ENCODE data around the gene HSPA12B. TPM values are rescaled to one million over a fixed set of nuclear protein-coding genes. Genes with fewer than 3 reads are reported as not detected.

The HSPA12B gene
- total and polyA plus RNA-seq, 2 of the 13 experiments (the other 11 are each of a cell fraction or from before 2014, with no cell fraction given): 0.01 TPM; not detected in 1

DNA sequence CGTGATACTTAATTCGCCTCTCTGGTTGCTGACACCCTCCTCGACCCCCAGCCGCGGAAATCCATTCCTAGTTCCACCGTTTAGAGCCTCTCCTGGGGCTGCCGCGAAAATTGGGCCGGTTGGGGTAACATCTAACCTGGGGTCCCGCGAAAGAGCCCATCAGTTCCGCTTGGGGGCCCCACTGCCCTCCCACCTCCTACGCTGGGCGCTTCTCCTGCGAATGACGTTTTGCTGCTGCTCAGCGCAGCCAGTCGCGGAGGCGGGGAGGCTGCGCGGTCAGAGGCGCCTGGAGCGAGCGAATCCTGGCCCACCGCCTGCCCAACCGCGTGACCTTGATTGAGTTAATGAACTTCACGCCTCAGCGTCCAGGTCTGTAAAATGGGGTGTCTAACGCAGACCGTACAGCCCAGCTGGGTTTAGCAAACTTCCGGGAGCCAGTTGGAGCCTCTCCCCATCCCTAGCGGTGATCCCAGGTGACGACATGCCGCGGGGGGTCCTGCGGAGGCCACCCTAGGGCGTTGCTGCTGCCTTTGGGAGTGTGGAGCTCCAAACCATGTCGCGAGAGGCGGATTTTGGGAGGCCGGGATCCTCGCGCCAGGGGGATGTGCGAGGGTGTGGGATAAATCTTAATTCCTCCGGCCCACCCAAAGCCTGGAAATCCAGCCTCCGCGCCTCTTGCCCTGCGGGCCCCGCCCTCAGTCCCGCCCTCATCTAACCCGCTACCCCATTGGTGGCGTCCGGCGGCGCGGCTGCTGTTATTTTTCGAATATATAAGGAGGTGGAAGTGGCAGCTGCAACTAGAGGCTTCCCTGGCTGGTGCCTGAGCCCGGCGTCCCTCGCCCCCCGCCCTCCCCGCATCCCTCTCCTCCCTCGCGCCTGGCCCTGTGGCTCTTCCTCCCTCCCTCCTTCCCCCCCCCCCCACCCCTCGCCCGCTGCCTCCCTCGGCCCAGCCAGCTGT, 63.3 kb downstream of the HSPA12B start, which contains the start of gene CDC25B (continued):
- TF ChIP-seq, protein P1, sequence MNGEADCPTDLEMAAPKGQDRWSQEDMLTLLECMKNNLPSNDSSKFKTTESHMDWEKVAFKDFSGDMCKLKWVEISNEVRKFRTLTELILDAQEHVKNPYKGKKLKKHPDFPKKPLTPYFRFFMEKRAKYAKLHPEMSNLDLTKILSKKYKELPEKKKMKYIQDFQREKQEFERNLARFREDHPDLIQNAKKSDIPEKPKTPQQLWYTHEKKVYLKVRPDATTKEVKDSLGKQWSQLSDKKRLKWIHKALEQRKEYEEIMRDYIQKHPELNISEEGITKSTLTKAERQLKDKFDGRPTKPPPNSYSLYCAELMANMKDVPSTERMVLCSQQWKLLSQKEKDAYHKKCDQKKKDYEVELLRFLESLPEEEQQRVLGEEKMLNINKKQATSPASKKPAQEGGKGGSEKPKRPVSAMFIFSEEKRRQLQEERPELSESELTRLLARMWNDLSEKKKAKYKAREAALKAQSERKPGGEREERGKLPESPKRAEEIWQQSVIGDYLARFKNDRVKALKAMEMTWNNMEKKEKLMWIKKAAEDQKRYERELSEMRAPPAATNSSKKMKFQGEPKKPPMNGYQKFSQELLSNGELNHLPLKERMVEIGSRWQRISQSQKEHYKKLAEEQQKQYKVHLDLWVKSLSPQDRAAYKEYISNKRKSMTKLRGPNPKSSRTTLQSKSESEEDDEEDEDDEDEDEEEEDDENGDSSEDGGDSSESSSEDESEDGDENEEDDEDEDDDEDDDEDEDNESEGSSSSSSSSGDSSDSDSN (CRISPR knock-in tag; IDR thresholded peaks at IDR 0.05): peak; percentile 60
- TF ChIP-seq ZNF572 (CRISPR knock-in tag; IDR thresholded peaks at IDR 0.05): peak; percentile 67; the same call in 1 of the 2 replicates
- TF ChIP-seq NR3C1 (CRISPR knock-in tag; IDR thresholded peaks at IDR 0.05): no peak
- peak; percentile 72; the same call in 1 of the 2 replicates for TF ChIP-seq ZNF580 (CRISPR knock-in tag; IDR thresholded peaks at IDR 0.05; ENCODE audit: borderline replicate concordance, low read depth)
- peak; percentile 76; the same call in 1 of the 2 replicates for TF ChIP-seq ZNF24 (IDR thresholded peaks at IDR 0.05)
- no peak for TF ChIP-seq AHDC1 (CRISPR knock-in tag; IDR thresholded peaks at IDR 0.05; ENCODE audit: borderline replicate concordance)
- peak; percentile 100 for TF ChIP-seq ZNF629 (CRISPR knock-in tag; conservative IDR thresholded peaks at IDR 0.05)
- TF ChIP-seq KAT8 (CRISPR knock-in tag; IDR thresholded peaks at IDR 0.05): peak; percentile 47; the same call in 1 of the 2 replicates
- peak; percentile 75; the same call in 1 of the 2 replicates for TF ChIP-seq NFKB2 (CRISPR knock-in tag; IDR thresholded peaks at IDR 0.05; ENCODE audit: borderline replicate concordance)
- TF ChIP-seq SKI (IDR thresholded peaks at IDR 0.05; ENCODE audit: partially characterized antibody): no peak
- TF ChIP-seq ZNF263 (CRISPR knock-in tag; IDR thresholded peaks at IDR 0.05): peak; percentile 90
- peak; percentile 37; the same call in 1 of the 2 replicates for TF ChIP-seq TAF1 (CRISPR knock-in tag; IDR thresholded peaks at IDR 0.05)
- TF ChIP-seq YEATS4 (CRISPR knock-in tag; IDR thresholded peaks at IDR 0.05; ENCODE audit: borderline replicate concordance): peak; percentile 77
- no peak for TF ChIP-seq RBM22 (optimal IDR thresholded peaks at IDR 0.05; ENCODE audit: low read length)
- peak; percentile 91; the same call in 1 of the 2 replicates for TF ChIP-seq RCOR2 (CRISPR knock-in tag; IDR thresholded peaks at IDR 0.05)
- TF ChIP-seq TBX2 (CRISPR knock-in tag; IDR thresholded peaks at IDR 0.05; ENCODE audit: borderline replicate concordance): peak; percentile 78; the same call in 1 of the 2 replicates
- TF ChIP-seq ZNF75D (CRISPR knock-in tag; IDR thresholded peaks at IDR 0.05; ENCODE audit: borderline replicate concordance): no peak
- peak; percentile 100 for TF ChIP-seq HNRNPK (IDR thresholded peaks at IDR 0.05; ENCODE audit: low read depth, low read length, poor library complexity, severe bottlenecking)
- peak; percentile 33 for TF ChIP-seq PCBP2 (optimal IDR thresholded peaks at IDR 0.05; ENCODE audit: low read depth, low read length, poor library complexity, severe bottlenecking)
- no peak for TF ChIP-seq SP1 (IDR thresholded peaks at IDR 0.05)
- peak; percentile 59 for TF ChIP-seq SP1 (CRISPR knock-in tag; IDR thresholded peaks at IDR 0.05)

All from HepG2 (cell line).